Measurements from ENCODE around the gene UNC13A. TPM values are rescaled to one million over a fixed set of nuclear protein-coding genes. Genes with fewer than 3 reads are reported as not detected.

The UNC13A gene
- total RNA-seq, 1 experiment from 2014 or later, result 0.28 TPM

GRCh38 chr19:17607936-17608335, 80.2 kb downstream of the UNC13A start:
- peaks cover 35% of the 10 kb centered on the region for H3K27me3 Mint-ChIP-seq (ENCODE audit: unreplicated experiment)
- no peak overlapping the region for H3K27ac Mint-ChIP-seq (ENCODE audit: unreplicated experiment)
- CTCF ChIA-PET, result interaction anchor here (0.7 kb wide), 1 partner anchor 1195 kb away, joined by 5 read pairs; no protein-coding TSS in a partner anchor
- no TSS peak for BruUV-seq (replicated peaks)
- DNase-seq, result no peak
- peaks cover 6% of the 10 kb centered on the region for H3K4me1 Mint-ChIP-seq (ENCODE audit: low read depth, unreplicated experiment)
- intact Hi-C loops (cut with micrococcal nuclease; ENCODE audit: unreplicated experiment), result no loop called here
- H3K4me3 Mint-ChIP-seq (ENCODE audit: low read depth, unreplicated experiment), result no peak overlapping the region
- H3K36me3 Mint-ChIP-seq (ENCODE audit: insufficient read depth, unreplicated experiment), result peaks cover 26% of the 10 kb centered on the region
- no peaks in the 10 kb centered on the region for H3K9me3 Mint-ChIP-seq (ENCODE audit: low read depth, unreplicated experiment)
- TF ChIP-seq, protein P1, sequence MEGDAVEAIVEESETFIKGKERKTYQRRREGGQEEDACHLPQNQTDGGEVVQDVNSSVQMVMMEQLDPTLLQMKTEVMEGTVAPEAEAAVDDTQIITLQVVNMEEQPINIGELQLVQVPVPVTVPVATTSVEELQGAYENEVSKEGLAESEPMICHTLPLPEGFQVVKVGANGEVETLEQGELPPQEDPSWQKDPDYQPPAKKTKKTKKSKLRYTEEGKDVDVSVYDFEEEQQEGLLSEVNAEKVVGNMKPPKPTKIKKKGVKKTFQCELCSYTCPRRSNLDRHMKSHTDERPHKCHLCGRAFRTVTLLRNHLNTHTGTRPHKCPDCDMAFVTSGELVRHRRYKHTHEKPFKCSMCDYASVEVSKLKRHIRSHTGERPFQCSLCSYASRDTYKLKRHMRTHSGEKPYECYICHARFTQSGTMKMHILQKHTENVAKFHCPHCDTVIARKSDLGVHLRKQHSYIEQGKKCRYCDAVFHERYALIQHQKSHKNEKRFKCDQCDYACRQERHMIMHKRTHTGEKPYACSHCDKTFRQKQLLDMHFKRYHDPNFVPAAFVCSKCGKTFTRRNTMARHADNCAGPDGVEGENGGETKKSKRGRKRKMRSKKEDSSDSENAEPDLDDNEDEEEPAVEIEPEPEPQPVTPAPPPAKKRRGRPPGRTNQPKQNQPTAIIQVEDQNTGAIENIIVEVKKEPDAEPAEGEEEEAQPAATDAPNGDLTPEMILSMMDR (IDR thresholded peaks at IDR 0.05; ENCODE audit: unreplicated experiment), result no peak

GRCh38 chr19:17606590-17607185, 81.5 kb downstream of the UNC13A start:
- H3K4me3 Mint-ChIP-seq (ENCODE audit: low read depth, unreplicated experiment), result peak overlapping the region; percentile 83
- H3K9me3 Mint-ChIP-seq (ENCODE audit: low read depth, unreplicated experiment), result no peaks in the 10 kb centered on the region
- intact Hi-C loops (cut with micrococcal nuclease; ENCODE audit: unreplicated experiment), result no loop called here
- CTCF ChIA-PET, result interaction anchor here (0.6 to 2.1 kb wide), 5 partner anchors 15 to 1535 kb away, joined by 3 to 14 read pairs (median 6); no protein-coding TSS in a partner anchor
- peaks cover 35% of the 10 kb centered on the region for H3K27me3 Mint-ChIP-seq (ENCODE audit: unreplicated experiment)
- H3K27ac Mint-ChIP-seq (ENCODE audit: unreplicated experiment), result peak overlapping the region; percentile 74
- peaks cover 26% of the 10 kb centered on the region for H3K36me3 Mint-ChIP-seq (ENCODE audit: insufficient read depth, unreplicated experiment)
- no TSS peak for BruUV-seq (replicated peaks)
- DNase-seq, result no peak
- peaks cover 6% of the 10 kb centered on the region for H3K4me1 Mint-ChIP-seq (ENCODE audit: low read depth, unreplicated experiment)
- TF ChIP-seq, protein P1 (IDR thresholded peaks at IDR 0.05; ENCODE audit: unreplicated experiment), result no peak

GRCh38 chr19:17605761-17606589, 82.2 kb downstream of the UNC13A start:
- H3K4me3 Mint-ChIP-seq (ENCODE audit: low read depth, unreplicated experiment), result peak overlapping the region; percentile 83
- DNase-seq, result peak; percentile 86
- H3K36me3 Mint-ChIP-seq (ENCODE audit: insufficient read depth, unreplicated experiment), result peaks cover 26% of the 10 kb centered on the region
- intact Hi-C loops (cut with micrococcal nuclease; ENCODE audit: unreplicated experiment), result no loop called here
- H3K9me3 Mint-ChIP-seq (ENCODE audit: low read depth, unreplicated experiment), result no peaks in the 10 kb centered on the region
- peaks cover 41% of the 10 kb centered on the region for H3K27me3 Mint-ChIP-seq (ENCODE audit: unreplicated experiment)
- peak overlapping the region; percentile 74 for H3K27ac Mint-ChIP-seq (ENCODE audit: unreplicated experiment)
- no TSS peak for BruUV-seq (replicated peaks)
- CTCF ChIA-PET, result interaction anchor here (0.6 to 2.1 kb wide), 4 partner anchors 16 to 161 kb away, joined by 3 to 14 read pairs (median 6); no protein-coding TSS in a partner anchor
- H3K4me1 Mint-ChIP-seq (ENCODE audit: low read depth, unreplicated experiment), result peaks cover 6% of the 10 kb centered on the region
- TF ChIP-seq, protein P1 (IDR thresholded peaks at IDR 0.05; ENCODE audit: unreplicated experiment), result peak; percentile 12

DNA sequence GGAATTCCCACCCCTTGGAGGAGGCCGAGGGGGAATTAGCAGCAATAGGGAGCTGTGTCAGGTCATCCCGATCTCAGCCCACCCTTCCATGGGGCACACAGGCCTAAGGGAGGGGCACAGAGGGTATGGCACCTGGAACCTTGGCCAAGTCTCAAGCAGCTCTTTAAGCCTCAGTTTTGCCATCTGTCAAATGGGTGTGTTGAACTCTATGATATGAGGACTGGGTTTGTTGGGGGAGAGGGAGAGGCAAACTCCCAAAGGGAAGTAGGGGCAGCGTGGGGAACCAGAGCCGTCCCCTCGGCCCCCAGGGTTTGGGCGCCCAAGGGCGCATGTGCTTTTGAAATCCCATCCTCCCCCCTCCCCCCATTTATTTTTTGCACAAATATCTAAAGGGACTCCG, 83.0 kb downstream of the UNC13A start:
- TF ChIP-seq, protein P1 (IDR thresholded peaks at IDR 0.05; ENCODE audit: unreplicated experiment), result no peak
- CTCF ChIA-PET, result interaction anchor here (1.5 kb wide), 1 partner anchor 25 kb away, joined by 3 read pairs; no protein-coding TSS in a partner anchor
- H3K36me3 Mint-ChIP-seq (ENCODE audit: insufficient read depth, unreplicated experiment), result peaks cover 26% of the 10 kb centered on the region
- H3K27ac Mint-ChIP-seq (ENCODE audit: unreplicated experiment), result no peak overlapping the region
- no peak overlapping the region for H3K4me3 Mint-ChIP-seq (ENCODE audit: low read depth, unreplicated experiment)
- no peak for DNase-seq
- peaks cover 6% of the 10 kb centered on the region for H3K4me1 Mint-ChIP-seq (ENCODE audit: low read depth, unreplicated experiment)
- no TSS peak for BruUV-seq (replicated peaks)
- H3K27me3 Mint-ChIP-seq (ENCODE audit: unreplicated experiment), result peaks cover 45% of the 10 kb centered on the region
- intact Hi-C loops (cut with micrococcal nuclease; ENCODE audit: unreplicated experiment), result no loop called here
- H3K9me3 Mint-ChIP-seq (ENCODE audit: low read depth, unreplicated experiment), result no peaks in the 10 kb centered on the region
